ENCODE data around the gene ZBTB38.

ZBTB38 gene

GRCh38 chr3:141367038-141367730 is 1.1 kb upstream of the ZBTB38 start:
- no peak for DNase-seq

GRCh38 chr3:141368925-141369794 is 856 bp downstream of the ZBTB38 start:
- no peak for DNase-seq

DNA sequence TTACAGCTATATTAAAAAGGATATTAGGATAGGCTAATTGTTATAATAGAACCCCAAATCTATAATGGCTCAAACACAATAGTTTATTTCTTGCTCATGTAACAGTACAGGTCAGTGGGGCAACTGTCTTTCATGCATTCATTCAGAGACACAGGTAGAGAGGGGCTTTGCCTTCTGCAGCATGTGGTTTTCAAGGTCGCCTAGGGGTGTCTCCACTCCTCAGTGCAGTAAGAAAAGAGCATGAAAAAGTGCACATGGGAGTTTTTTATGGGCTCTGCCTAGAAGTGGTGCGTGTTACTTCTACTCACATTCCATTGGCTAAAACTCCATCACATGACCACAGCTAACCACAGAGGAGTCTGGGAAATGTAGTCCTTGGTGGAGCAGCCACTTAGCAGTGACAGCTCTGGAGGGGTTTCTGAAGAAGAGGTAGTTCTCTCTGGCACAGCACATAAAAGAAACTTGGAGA is 1.8 kb downstream of the ZBTB38 start:
- DNase-seq = peak; percentile 81 to 84

DNA sequence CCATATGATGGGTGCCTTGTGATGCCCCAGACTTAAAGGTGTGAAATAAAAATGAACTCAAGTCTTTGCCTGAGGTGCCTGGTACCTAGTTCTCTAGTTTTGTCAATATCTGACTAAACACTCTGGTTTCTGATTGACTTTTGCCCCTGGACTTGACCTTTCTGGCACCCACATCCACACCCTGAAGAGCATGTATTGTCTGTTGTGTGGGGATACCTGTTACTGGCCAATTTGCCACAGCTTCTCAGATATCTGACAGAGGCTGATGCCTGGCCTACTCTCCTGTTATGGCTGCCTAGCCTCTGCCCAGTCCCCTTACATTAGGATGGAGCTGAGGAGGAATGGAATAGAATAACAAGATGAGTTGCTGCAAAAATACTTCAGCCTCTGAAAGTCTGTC is 3.6 kb downstream of the ZBTB38 start:
- no peak for DNase-seq

- DNase-seq = no peak
Measured at GRCh38 chr3:141372656-141373055, 4.4 kb downstream of the ZBTB38 start.

GRCh38 chr3:141373232-141373631 is 4.9 kb downstream of the ZBTB38 start:
- DNase-seq = no peak

DNA sequence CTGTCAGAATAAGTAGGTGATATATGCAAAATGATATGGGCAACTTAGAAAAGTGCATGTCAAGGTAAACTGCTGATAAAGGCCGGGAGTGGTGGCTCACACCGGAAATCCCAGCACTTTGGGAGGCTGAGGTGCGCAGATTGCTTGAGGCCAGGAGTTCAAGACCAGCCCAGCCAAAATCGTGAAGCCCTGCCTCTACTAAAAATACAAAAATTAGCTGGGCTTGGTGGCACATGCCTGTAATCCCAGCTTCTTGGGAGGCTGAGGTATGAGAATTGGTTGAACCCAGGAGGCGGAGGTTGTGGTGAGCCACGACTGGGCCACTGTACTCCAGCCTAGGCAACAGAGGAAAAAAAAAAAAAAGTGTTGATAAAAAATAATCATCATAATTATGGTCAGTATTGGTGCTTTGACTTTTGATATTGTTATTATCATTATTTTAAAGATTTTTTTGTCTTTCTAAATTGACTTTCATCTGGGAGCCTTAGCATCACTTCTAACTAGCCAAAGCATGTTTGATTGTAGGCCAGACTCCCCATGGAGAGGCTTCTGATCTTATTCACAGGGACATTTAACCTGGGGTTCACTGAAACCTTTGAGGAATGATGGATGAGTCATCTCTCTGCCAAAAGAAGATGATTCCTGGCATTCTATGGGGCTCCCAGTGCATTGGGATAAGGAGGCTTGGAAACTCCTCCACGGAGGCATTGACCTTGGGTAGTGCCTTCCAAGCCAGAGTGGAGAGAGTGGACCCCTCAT is 5.6 kb downstream of the ZBTB38 start:
- no peak for DNase-seq

- no peak for DNase-seq
Measured at GRCh38 chr3:141375381-141376301, 7.3 kb downstream of the ZBTB38 start.

GRCh38 chr3:141377377-141377776 is 9.1 kb downstream of the ZBTB38 start:
- DNase-seq = no peak

GRCh38 chr3:141378556-141378955 is 10.3 kb downstream of the ZBTB38 start:
- no peak for DNase-seq

GRCh38 chr3:141379250-141379966 is 11.1 kb downstream of the ZBTB38 start:
- no peak for DNase-seq

DNA sequence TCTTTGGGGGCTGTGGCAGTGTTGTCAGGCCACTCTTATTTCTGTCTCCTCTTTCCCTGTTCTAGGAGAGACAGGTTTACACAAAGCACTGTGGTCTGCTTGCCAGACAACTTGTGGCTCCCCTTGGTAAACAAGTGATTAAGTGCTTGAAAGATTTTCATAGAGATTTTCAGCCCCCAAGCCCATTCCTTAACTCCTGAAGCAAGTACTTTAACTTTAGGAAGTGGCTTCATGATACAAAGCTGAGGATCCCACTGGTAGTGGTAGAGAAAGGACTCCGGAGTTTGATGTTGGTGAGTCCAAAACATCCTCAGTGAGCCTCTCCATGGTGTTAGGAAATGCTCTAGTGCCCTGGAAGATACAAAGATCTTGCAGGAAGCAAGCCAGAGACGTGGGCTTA is 12.0 kb downstream of the ZBTB38 start:
- no peak for DNase-seq

GRCh38 chr3:141380987-141381386 is 12.7 kb downstream of the ZBTB38 start:
- DNase-seq = no peak

GRCh38 chr3:141382571-141382970 is 14.3 kb downstream of the ZBTB38 start:
- DNase-seq = peak; percentile 30 to 71

- peak; percentile 85 to 91 for DNase-seq
Measured at GRCh38 chr3:141383555-141384129, 15.3 kb downstream of the ZBTB38 start.

GRCh38 chr3:141384157-141384556 is 15.9 kb downstream of the ZBTB38 start:
- DNase-seq = peak; percentile 69 to 79

DNA sequence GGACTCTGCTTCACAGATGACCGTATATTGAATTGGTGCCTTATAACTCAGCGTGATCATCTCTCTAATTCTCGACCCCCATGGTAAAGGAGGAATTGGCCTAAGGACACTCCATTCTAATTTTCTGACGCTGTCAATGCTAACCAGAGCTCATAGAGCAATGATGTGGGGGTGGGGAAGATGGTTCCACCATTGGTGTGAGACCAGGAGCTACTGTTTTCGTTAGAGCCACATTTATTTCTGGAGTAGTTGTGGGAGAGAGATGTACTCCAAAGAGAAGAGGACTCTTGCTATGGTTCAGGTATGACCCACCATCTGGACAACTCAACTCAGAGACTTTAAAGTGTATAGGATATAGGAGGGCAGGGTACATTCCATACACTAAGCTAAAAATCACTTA is 16.3 kb downstream of the ZBTB38 start:
- peak; percentile 43 to 69 for DNase-seq

DNA sequence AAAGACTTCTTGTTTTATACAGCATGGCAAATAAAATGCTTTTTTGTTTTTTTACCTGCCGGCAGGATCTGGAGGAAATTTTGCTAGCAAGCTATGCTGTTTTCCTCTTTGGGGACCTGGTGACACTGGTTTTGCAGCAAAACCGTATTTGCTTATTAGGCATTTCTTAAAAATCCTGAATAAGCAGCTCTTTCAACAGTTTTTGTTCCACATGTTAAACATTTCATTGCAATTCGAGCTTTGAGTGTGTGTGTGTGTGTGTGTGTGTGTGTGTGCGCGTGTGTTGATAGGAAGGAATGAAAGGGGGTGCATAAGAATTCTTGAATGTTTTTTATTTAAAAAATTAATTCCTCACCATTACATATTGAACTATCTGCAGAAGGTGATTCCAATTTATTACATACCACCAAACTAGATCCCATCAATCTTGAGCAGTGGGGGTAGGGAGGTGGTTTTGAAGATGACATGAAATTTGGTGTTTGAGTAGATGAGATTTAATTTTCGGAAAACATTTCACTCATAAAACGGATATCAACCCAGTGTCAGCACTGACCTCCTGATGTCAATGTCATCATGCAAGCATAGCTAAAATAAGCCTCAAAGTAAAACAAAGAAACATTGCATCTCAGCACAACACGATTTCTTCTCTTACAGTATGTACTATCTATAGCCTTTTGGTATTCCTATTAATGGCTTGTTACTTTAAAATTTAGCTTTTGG is 17.3 kb downstream of the ZBTB38 start:
- DNase-seq = peak; percentile 39 to 49

- DNase-seq = peak in 1 of 2 experiments; percentile 57
Measured at GRCh38 chr3:141386126-141386488, 17.8 kb downstream of the ZBTB38 start.

- peak; percentile 87 to 92 for DNase-seq
Measured at GRCh38 chr3:141386611-141387111, 18.4 kb downstream of the ZBTB38 start.
